Astrocyte (in vitro differentiated cells and primary cell): ENCODE results near the gene HAS3. TPM values are rescaled to one million over a fixed set of nuclear protein-coding genes. Genes with fewer than 3 reads are reported as not detected.

Source experiments
- DNase-seq: peaks from one replicate; pipeline ENCODE4 v3.0.0-alpha.2; 2010; ENCODE audit warnings: low read depth
- FAIRE-seq: peaks from 2 replicates; lab custom pipeline; 2011; peaks lifted over from hg19 to GRCh38; lab: Jason Lieb, UNC
- H2AFZ ChIP-seq: 2 replicates; pipeline ENCODE4 v1.6.0; 2012; ENCODE audit warnings: low read depth, low read length, inconsistent platforms
- H3K27ac ChIP-seq: 2 replicates; pipeline ENCODE4 v1.5.1; 2011; ENCODE audit warnings: low read depth, low read length, inconsistent platforms
- H3K27me3 ChIP-seq: 2 replicates; pipeline ENCODE4 v1.6.0; 2011; ENCODE audit warnings: low read length, inconsistent platforms; ENCODE audit not compliant: insufficient read depth
- H3K36me3 ChIP-seq: 2 replicates; pipeline ENCODE4 v1.5.1; 2011; ENCODE audit warnings: low read length, inconsistent platforms; ENCODE audit not compliant: insufficient read depth
- H3K4me1 ChIP-seq: 2 replicates; pipeline ENCODE4 v1.5.1; 2011; ENCODE audit warnings: low read length, inconsistent platforms; ENCODE audit not compliant: insufficient read depth
- H3K4me2 ChIP-seq: 2 replicates; pipeline ENCODE4 v1.6.0; 2012; ENCODE audit warnings: low read length, inconsistent platforms
- H3K4me3 ChIP-seq: 2 replicates; pipeline ENCODE4 v1.5.1; 2011; ENCODE audit warnings: low read depth, mild to moderate bottlenecking, low read length, inconsistent platforms; ENCODE audit not compliant: insufficient read depth
- H3K79me2 ChIP-seq: 2 replicates; pipeline ENCODE4 v1.6.0; 2012; ENCODE audit warnings: mild to moderate bottlenecking, low read length, inconsistent platforms; ENCODE audit not compliant: insufficient read depth
- H3K9ac ChIP-seq: 2 replicates; pipeline ENCODE4 v1.6.0; 2012; ENCODE audit warnings: mild to moderate bottlenecking, low read length, inconsistent platforms
- H3K9me3 ChIP-seq: 2 replicates; pipeline ENCODE4 v1.5.1; 2012; ENCODE audit warnings: low read depth, mild to moderate bottlenecking, low read length, inconsistent platforms; ENCODE audit not compliant: insufficient read depth
- H4K20me1 ChIP-seq: 2 replicates; pipeline ENCODE4 v1.6.0; 2012; ENCODE audit warnings: low read length, inconsistent platforms; ENCODE audit not compliant: insufficient read depth
- H3K27ac Mint-ChIP-seq: one replicate; pipeline ENCODE4 v1.8.0; 2021; ENCODE audit warnings: mild to moderate bottlenecking, mixed read lengths; ENCODE audit not compliant: unreplicated experiment
- H3K27me3 Mint-ChIP-seq: one replicate; pipeline ENCODE4 v1.8.0; 2021; ENCODE audit warnings: low read depth, mixed read lengths; ENCODE audit not compliant: unreplicated experiment
- H3K36me3 Mint-ChIP-seq: one replicate; pipeline ENCODE4 v1.8.0; 2021; ENCODE audit warnings: low read depth, mixed read lengths; ENCODE audit not compliant: unreplicated experiment
- H3K4me1 Mint-ChIP-seq: one replicate; pipeline ENCODE4 v1.8.0; 2021; ENCODE audit warnings: low read depth, mixed read lengths; ENCODE audit not compliant: unreplicated experiment
- H3K4me3 Mint-ChIP-seq: one replicate; pipeline ENCODE4 v1.8.0; 2021; ENCODE audit warnings: mild to moderate bottlenecking, moderate library complexity, mixed read lengths; ENCODE audit not compliant: unreplicated experiment
- H3K9me3 Mint-ChIP-seq: one replicate; pipeline ENCODE4 v1.8.0; 2021; ENCODE audit warnings: mild to moderate bottlenecking, mixed read lengths; ENCODE audit not compliant: unreplicated experiment
- CTCF ChIP-seq: IDR thresholded peaks from 2 replicates; pipeline ENCODE4 v1.5.1; 2011; ENCODE audit warnings: low read depth, mild to moderate bottlenecking, inconsistent platforms, low read length, moderate library complexity; ENCODE audit not compliant: insufficient read depth
- EZH2 ChIP-seq: IDR thresholded peaks from 2 replicates; pipeline ENCODE4 v1.6.1; 2012; ENCODE audit warnings: mild to moderate bottlenecking, low read length, inconsistent platforms; ENCODE audit not compliant: insufficient read depth
- total RNA-seq: library from RNA; stranded (reverse); gene quantifications from 2 replicates; pipeline ENCODE4 v1.2.1, GENCODE V29; 2021

The HAS3 gene
- total RNA-seq, 1 donor from 2014 or later, result 2.0 TPM

GRCh38 chr16:69107316-69107962 is 2.0 kb downstream of the HAS3 start:
- peak overlapping the region; percentile 65 for H3K4me3 ChIP-seq
- no peak for TF ChIP-seq CTCF
- no peak for TF ChIP-seq EZH2

DNA sequence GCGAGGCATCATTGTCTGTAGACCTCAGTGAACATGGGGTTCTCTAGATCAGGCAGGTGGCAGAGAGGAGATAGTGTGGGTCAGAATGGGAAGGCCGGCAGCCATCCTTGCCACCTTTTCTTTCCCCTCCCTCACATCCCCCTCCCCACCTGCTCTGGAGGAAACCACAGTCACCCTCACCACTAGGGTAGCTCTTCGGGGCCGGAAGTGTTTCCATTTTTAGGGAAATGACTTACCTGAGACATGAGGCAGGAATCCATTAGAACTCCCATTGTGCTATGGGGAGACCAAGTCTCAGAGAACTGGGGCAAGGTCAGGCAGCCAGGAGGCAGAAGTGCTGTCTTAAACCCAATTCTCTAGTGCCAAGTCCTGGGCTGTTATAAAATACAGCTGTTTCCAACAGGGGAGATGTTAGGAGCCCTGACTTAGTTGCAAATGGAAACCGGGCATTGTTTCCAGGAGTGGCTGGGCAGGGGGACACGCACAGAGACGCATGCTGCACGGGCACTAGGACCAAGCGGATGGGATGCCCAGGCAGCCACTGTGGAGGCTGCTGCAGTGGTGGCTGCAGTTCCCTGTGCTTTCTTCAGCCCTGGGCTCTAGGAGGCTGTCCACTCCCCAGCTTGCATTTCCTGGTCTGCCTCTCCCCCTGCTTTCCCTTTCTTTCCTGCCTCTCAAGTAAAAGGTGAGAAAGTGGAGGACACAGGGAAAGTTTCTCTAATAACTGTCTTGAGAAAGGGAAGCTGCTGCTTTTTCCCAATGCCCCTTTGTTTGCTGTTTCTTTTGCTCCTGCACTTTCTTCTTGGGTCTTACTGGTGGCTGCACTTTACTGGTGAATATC is 2.8 kb downstream of the HAS3 start:
- DNase-seq (no peak), FAIRE-seq (no peak)
- Histone ChIP-seq H3K4me1 (peaks cover 25% of the 10 kb centered on the region), H3K27ac (no peak overlapping the region), H3K9me3 (no peaks in the 10 kb centered on the region), H3K79me2 (no peaks in the 10 kb centered on the region), H3K27me3 (peaks cover 5% of the 10 kb centered on the region), H4K20me1 (peaks cover 36% of the 10 kb centered on the region), H3K4me3 (no peak overlapping the region), H3K9ac (no peak overlapping the region), H3K4me2 (peak overlapping the region; percentile 95), H2AFZ (peak overlapping the region; percentile 41), H3K36me3 (no peaks in the 10 kb centered on the region)
- peaks cover 11% of the 10 kb centered on the region for H3K36me3 Mint-ChIP-seq
- peak overlapping the region; percentile 45 for H3K4me3 Mint-ChIP-seq
- H3K4me1 Mint-ChIP-seq, result peaks cover 10% of the 10 kb centered on the region
- H3K27me3 Mint-ChIP-seq, result peaks cover 17% of the 10 kb centered on the region
- no peak overlapping the region for H3K27ac Mint-ChIP-seq
- H3K9me3 Mint-ChIP-seq, result no peaks in the 10 kb centered on the region
- TF ChIP-seq CTCF, result no peak
- TF ChIP-seq EZH2, result no peak

More at GRCh38 chr16:69107316-69107962, 2.0 kb downstream of the HAS3 start:
- H2AFZ ChIP-seq, result peak overlapping the region; percentile 41
- H3K27ac ChIP-seq, result no peak overlapping the region
- Mint-ChIP-seq H3K4me3 (peak overlapping the region; percentile 78), H3K36me3 (peaks cover 10% of the 10 kb centered on the region), H3K27ac (no peak overlapping the region), H3K9me3 (no peaks in the 10 kb centered on the region), H3K27me3 (peaks cover 17% of the 10 kb centered on the region), H3K4me1 (peaks cover 13% of the 10 kb centered on the region)
- H3K4me2 ChIP-seq, result peak overlapping the region; percentile 95
- FAIRE-seq (no peak), DNase-seq (no peak)
- no peaks in the 10 kb centered on the region for H3K9me3 ChIP-seq
- peaks cover 29% of the 10 kb centered on the region for H4K20me1 ChIP-seq
- no peaks in the 10 kb centered on the region for H3K36me3 ChIP-seq
- no peaks in the 10 kb centered on the region for H3K79me2 ChIP-seq
- H3K4me1 ChIP-seq, result peaks cover 25% of the 10 kb centered on the region
- H3K9ac ChIP-seq, result peak overlapping the region; percentile 10
- H3K27me3 ChIP-seq, result peaks cover 5% of the 10 kb centered on the region
